Osteocyte (in vitro differentiated cells): ENCODE measurements around the gene DEPDC5. TPM values are rescaled to one million over a fixed set of nuclear protein-coding genes. Genes with fewer than 3 reads are reported as not detected.
"Not testable (repeated sequence)": the region's sequence is repeated elsewhere in the genome, so short reads cannot be mapped to it uniquely, and the experiment has no call there.

ENCODE experiments used
- DNase-seq: peaks from one replicate; pipeline ENCODE4 v3.0.0; 2021; ENCODE audit warnings: mixed read lengths; ENCODE audit not compliant: unreplicated experiment; ENCODE audit errors: extremely low spot score
- H3K27ac Mint-ChIP-seq: one replicate; pipeline ENCODE4 v1.8.0; 2021; ENCODE audit warnings: mild to moderate bottlenecking, mixed read lengths; ENCODE audit not compliant: unreplicated experiment
- H3K27me3 Mint-ChIP-seq: one replicate; pipeline ENCODE4 v1.8.0; 2021; ENCODE audit warnings: mixed read lengths; ENCODE audit not compliant: unreplicated experiment
- H3K36me3 Mint-ChIP-seq: one replicate; pipeline ENCODE4 v1.8.0; 2021; ENCODE audit warnings: mixed read lengths; ENCODE audit not compliant: unreplicated experiment
- H3K4me1 Mint-ChIP-seq: one replicate; pipeline ENCODE4 v1.8.0; 2021; ENCODE audit warnings: mixed read lengths; ENCODE audit not compliant: unreplicated experiment
- H3K4me3 Mint-ChIP-seq: one replicate; pipeline ENCODE4 v1.8.0; 2021; ENCODE audit warnings: mild to moderate bottlenecking, moderate library complexity, mixed read lengths; ENCODE audit not compliant: unreplicated experiment
- H3K9me3 Mint-ChIP-seq: one replicate; pipeline ENCODE4 v1.8.0; 2021; ENCODE audit warnings: mixed read lengths; ENCODE audit not compliant: unreplicated experiment
- total RNA-seq: library from RNA; stranded (reverse); gene quantifications from 2 replicates; pipeline ENCODE4 v1.2.1, GENCODE V29; 2021
- TF ChIP-seq, protein P1 (sequence below): fragments of 200-600 bp; sonication (generic); IDR thresholded peaks from 2 replicates; pipeline ENCODE4 v1.5.0; 2021; ENCODE audit warnings: antibody characterized with exemption, mild to moderate bottlenecking, moderate library complexity

DEPDC5 gene
- total RNA-seq, 1 donor from 2014 or later: 30.7 TPM

DNA sequence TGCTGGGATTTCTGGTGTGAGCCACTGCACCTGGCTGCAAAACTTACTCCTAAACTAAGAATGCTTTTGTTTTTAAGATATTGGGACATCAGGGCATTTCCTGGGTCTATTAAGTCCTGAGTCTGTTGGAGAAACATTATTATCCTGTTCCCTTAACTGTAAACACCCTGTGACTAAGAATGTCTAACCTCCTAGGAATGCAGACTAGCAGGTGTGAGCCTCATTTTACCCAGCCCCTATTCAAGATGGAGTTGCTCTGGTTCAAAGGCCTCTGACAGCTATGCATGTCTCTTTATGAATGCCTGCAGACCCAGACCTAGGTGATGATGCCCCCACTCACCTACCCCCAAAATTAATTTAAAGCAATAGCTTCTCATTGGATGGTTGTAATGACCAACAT is 46.2 kb downstream of the DEPDC5 start:
- no peak for DNase-seq
- Mint-ChIP-seq H3K27ac (no peak overlapping the region), H3K9me3 (no peaks in the 10 kb centered on the region), H3K4me3 (no peak overlapping the region), H3K27me3 (no peaks in the 10 kb centered on the region), H3K36me3 (peaks cover 45% of the 10 kb centered on the region), H3K4me1 (no peaks in the 10 kb centered on the region)
- TF ChIP-seq, protein P1, sequence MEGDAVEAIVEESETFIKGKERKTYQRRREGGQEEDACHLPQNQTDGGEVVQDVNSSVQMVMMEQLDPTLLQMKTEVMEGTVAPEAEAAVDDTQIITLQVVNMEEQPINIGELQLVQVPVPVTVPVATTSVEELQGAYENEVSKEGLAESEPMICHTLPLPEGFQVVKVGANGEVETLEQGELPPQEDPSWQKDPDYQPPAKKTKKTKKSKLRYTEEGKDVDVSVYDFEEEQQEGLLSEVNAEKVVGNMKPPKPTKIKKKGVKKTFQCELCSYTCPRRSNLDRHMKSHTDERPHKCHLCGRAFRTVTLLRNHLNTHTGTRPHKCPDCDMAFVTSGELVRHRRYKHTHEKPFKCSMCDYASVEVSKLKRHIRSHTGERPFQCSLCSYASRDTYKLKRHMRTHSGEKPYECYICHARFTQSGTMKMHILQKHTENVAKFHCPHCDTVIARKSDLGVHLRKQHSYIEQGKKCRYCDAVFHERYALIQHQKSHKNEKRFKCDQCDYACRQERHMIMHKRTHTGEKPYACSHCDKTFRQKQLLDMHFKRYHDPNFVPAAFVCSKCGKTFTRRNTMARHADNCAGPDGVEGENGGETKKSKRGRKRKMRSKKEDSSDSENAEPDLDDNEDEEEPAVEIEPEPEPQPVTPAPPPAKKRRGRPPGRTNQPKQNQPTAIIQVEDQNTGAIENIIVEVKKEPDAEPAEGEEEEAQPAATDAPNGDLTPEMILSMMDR: no peak

DNA sequence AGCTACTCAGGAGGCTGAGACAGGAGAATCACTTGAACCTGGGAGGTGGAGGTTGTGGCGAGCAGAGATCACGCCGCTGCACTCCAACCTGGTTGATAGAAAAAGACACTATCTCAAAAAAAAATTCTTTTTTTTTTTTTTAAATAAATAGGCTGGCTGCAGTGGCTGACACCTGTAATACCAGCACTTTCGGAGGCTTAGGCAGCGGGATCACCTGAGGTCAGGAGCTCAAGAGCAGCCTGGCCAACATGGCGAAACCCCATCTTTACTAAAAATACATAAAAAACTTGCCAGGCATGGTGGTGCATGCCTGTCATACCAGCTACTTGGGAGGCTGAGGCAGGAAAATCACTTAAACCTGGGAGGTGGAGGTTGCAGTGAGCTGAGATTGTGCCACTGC is 47.0 kb downstream of the DEPDC5 start:
- H3K4me1 Mint-ChIP-seq: not testable (repeated sequence)

DNA sequence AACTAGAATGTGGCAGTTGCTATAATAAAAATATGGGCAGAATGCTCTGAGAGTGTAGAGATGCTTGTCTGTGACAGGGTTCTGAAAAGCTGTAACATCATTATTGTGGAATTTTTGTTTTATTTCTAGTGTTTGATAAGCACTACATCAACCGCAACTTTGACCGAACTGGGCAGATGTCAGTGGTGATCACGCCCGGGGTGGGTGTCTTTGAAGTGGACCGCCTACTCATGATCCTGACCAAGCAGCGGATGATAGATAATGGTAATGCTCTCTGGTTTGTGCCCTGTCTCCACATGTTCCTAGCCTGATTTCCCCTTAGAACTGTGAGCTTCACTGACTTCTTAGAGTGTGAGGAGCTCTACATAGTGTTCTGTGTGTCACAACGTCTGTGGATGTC is 48.8 kb downstream of the DEPDC5 start:
- peaks cover 50% of the 10 kb centered on the region for H3K36me3 Mint-ChIP-seq
- no peaks in the 10 kb centered on the region for H3K4me1 Mint-ChIP-seq
- H3K27ac Mint-ChIP-seq: no peak overlapping the region
- no peaks in the 10 kb centered on the region for H3K27me3 Mint-ChIP-seq
- DNase-seq: no peak
- no peak overlapping the region for H3K4me3 Mint-ChIP-seq
- H3K9me3 Mint-ChIP-seq: no peaks in the 10 kb centered on the region
- TF ChIP-seq, protein P1: no peak

More for the DNA sequence above, 47.0 kb downstream of the DEPDC5 start:
- not testable (repeated sequence) for H3K27ac Mint-ChIP-seq, H3K27me3 Mint-ChIP-seq, DNase-seq, H3K4me3 Mint-ChIP-seq, H3K9me3 Mint-ChIP-seq
- H3K36me3 Mint-ChIP-seq: peaks cover 49% of the 10 kb centered on the region

DNA sequence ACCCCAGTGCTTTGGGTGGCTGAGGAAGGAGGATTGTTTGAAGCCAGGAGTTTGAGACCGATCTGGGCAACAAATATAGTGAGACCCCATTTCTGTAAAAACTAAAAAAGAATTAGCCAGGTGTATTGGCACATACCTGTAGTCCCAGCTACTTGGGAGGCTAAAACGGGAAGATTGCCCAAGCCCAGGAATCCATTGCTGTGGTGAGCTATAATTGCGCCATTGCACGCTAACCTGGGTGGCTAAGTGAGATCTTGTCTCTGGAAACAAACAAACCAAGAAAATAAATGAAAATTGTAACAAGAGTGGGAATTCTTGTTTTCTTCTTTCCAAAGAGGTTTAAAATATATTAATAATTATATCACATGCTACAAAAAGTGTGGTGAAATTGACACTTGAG is 52.9 kb downstream of the DEPDC5 start:
- no peaks in the 10 kb centered on the region for H3K4me1 Mint-ChIP-seq
- H3K4me3 Mint-ChIP-seq: no peak overlapping the region
- no peaks in the 10 kb centered on the region for H3K9me3 Mint-ChIP-seq
- no peak overlapping the region for H3K27ac Mint-ChIP-seq
- no peaks in the 10 kb centered on the region for H3K27me3 Mint-ChIP-seq
- TF ChIP-seq, protein P1: no peak
- no peak for DNase-seq
- peaks cover 65% of the 10 kb centered on the region for H3K36me3 Mint-ChIP-seq

DNA sequence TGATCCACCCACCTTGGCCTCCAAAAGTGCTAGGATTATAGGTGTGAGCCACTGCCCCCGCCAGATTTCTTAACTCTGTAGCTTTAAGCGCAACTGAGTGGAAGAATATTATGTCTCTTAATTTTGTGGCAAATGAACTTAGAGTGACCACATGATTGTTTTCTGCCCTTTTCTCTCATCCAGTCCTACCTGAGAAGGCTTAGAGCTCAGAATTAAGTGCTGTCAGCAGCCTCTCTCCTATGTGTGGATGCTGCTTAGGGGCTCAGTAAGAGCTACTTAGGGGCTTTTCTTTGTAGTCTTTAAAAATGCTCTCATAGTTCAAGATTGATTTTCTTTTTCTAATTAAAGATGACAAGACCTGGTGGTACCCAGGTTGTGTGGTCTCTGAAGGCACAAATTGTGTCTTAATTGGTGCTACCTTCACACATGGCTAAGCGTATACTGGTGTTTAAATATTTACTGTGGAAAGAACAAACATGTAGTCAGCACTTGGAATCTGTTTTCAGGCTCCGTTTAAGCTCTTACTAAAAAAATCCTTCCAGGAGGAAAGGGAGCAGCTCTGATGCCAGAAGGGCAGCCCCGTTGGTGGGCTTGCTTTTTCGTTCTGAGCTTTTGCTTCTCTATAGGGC is 59.3 kb downstream of the DEPDC5 start:
- peaks cover 40% of the 10 kb centered on the region for H3K36me3 Mint-ChIP-seq
- no peak overlapping the region for H3K27ac Mint-ChIP-seq
- TF ChIP-seq, protein P1: no peak
- DNase-seq: no peak
- H3K9me3 Mint-ChIP-seq: no peaks in the 10 kb centered on the region
- no peak overlapping the region for H3K4me3 Mint-ChIP-seq
- no peaks in the 10 kb centered on the region for H3K27me3 Mint-ChIP-seq
- H3K4me1 Mint-ChIP-seq: no peaks in the 10 kb centered on the region

DNA sequence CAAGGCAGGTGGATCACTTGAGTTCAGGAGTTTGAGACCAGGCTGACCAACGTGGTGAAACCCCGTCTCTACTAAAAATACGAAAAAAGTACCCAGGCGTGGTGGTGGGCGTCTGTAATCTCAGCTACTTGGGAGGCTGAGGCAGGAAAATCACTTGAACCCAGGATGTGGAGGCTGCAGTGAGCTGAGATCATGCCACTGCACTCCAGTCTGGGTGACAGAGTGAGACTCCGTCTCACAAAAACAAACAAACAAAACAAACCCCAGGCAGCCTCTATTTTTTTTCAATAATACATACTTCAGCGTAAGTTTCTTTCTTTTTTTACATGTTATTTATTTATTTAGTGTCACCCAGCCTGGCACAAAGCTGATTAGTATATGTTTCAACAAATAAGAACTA is 60.1 kb downstream of the DEPDC5 start:
- not testable (repeated sequence) for DNase-seq, H3K4me3 Mint-ChIP-seq, H3K4me1 Mint-ChIP-seq, H3K27me3 Mint-ChIP-seq, H3K27ac Mint-ChIP-seq, H3K9me3 Mint-ChIP-seq
- H3K36me3 Mint-ChIP-seq: peaks cover 48% of the 10 kb centered on the region
